T47D (cell line): ENCODE results near the gene SF3B6.
"Not testable (repeated sequence)": the region's sequence is repeated elsewhere in the genome, so short reads cannot be mapped to it uniquely, and the experiment has no call there.

Source experiments
- DNase-seq, 2 experiments: peaks; one replicate each; pipeline versions ENCODE4 v3.0.0 to v3.0.0-alpha.2; 2011 to 2012; ENCODE audit warnings: low read depth in 1 of 2, low spot score in 1 of 2
- JUND ChIP-seq: IDR thresholded peaks from 2 replicates; pipeline ENCODE4 v1.6.1; 2012; ENCODE audit warnings: low read depth
- in situ Hi-C: cut with HindIII; loops from 2 replicates; pipeline ENCODE4 v1.10.0; 2016; ENCODE audit warnings: low sequenced_read_pairs, low pct_unique_long_range_greater_than_20kb

SF3B6 gene

DNA sequence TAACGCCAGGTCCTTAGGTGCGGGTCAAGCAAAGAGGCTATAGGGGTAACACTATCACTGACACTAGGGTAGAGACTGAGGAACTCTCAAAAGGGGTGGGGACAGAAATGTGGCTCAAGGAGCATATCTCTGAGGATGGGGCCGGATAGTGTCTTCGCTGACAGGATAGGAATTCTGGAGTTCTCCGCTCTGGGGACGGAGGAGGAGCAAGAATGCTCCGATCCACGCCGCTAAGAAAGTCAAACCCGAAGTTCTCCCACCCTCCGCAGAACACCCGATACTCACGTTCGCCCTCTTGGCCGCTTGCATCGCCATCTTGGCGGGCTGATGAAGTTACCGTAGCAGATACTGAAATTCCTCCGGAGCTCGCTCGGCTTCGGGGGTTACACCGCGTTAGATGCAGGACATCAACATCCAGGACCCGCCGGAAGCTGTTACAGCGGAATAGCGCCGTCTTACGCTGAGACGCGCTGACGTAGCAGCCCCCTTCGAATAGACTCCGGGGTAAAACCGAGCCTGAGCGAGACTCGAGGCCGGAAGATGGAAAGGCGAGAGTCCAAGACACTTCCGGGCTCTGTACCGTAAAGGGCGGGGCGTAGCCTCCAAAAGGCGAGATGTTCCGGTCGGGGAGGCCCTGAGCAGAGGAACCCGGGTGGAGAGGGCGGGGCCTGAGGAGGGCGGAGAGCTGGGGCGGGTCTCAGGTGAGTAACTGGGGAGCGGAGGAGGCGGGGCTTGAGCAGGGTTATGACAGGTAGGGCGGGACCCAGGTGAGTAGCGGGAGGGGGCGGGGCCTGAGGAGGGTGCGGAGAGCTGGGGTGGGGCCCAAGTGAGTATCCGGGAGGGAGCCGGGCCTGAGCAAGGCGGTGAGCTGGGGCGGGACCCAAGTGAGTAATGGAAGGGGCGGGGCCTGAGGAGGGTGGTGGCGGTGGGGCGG lies at the start of gene SF3B6:
Gene SF3B6, minus strand, starts transcription at position 412 of the 934 bp plus-strand sequence. Its CDS starts 97 bp downstream, at position 315.
- DNase-seq = peak; percentile 52 to 98
- in situ Hi-C loops = no loop called here
- TF ChIP-seq JUND = no peak

GRCh38 chr2:24123922-24124580 lies 47.9 kb upstream of the SF3B6 start:
- TF ChIP-seq JUND = no peak
- peak in 1 of 2 experiments; percentile 7 for DNase-seq
- in situ Hi-C loops = no loop called here

DNA sequence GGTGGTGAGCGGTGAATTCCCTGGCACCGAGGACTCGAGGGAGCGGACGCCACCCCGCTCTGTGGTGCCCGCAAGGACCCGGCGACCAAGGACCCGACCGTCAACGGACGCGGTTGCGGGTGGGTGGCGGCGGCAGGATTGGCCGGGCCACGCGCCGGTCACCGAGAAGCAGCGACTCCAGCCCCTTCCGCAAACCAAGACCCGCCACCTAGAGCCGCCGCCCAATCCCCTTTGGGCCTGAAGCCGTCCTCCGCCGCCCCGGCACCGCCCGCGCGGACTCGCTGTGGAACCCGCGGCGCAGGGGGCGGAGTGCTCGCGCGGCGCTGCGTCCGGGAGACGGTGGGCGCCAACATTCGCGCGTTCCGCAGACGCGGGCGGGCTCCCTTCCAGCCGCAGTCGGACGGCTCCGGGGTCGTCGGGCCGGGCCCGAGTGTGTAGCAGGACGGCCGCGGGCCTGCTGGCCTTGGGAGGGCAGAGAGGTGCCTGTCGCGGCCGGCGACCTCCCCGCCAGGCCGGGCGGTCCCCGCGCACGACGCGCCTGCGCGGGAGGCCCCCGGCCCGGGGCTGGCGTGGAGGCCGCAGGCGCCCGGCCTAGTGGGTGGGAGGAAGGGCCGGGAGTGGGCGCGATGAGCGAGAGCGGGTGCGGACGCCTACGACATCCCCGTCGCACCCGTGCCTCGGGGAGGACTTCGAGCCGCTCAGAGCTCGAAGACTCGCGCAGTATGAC lies 47.2 kb upstream of the SF3B6 start, which contains the start of the genes FAM228B and PFN4:
Gene FAM228B, plus strand, starts transcription at position 275 of the 727 bp plus-strand sequence. CDS start 893 bp downstream, outside the sequence.
Gene PFN4, minus strand, starts transcription at position 140 of the 727 bp plus-strand sequence. CDS start 799 bp downstream, outside the sequence.
- TF ChIP-seq JUND = no peak
- peak; percentile 89 to 92 for DNase-seq
- in situ Hi-C loops = no loop called here

DNA sequence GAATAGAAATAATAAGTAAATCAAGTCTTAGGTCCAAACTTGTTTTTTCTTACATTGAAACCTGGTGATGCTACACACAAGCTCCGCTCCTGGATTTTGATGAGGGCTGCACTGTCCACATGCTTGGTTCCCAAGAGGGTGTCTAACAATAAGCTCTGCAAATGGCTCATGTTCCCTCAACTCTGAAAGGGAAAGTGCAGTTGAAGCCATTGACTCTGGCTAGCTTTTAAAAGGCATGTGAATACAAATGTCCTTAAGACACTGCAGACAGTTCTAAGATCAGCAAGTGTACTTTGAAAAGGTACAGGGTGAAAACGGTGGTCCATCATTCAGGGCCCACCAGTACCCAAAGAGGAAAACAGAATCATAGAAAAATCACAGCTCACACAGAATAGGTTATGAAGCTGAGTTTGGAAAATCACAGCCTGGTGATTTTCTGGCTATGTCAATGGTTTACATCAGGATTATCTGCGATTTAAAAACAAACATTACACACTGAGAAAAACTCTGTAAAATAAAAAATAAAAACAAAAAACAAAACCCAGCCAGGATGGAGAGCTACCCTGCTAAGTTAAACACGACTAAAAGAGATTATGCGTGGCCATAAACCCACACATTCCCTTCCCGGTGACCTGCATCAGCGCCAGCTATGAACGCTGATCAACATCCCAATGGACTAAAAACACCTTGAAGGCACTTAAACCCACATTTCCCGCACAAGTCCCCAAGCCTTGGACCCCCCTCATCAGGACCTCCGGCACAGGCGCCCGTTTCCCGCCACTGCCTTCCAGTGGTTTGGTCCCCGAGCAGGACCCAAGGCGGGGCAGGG lies 46.5 kb upstream of the SF3B6 start:
- in situ Hi-C loops = no loop called here
- TF ChIP-seq JUND = no peak
- DNase-seq = no peak

GRCh38 chr2:24121469-24121868 lies 45.3 kb upstream of the SF3B6 start:
- in situ Hi-C loops = no loop called here
- TF ChIP-seq JUND = no peak
- DNase-seq = no peak

- in situ Hi-C loops = no loop called here
Observed at GRCh38 chr2:24121066-24121465, 44.9 kb upstream of the SF3B6 start.

DNA sequence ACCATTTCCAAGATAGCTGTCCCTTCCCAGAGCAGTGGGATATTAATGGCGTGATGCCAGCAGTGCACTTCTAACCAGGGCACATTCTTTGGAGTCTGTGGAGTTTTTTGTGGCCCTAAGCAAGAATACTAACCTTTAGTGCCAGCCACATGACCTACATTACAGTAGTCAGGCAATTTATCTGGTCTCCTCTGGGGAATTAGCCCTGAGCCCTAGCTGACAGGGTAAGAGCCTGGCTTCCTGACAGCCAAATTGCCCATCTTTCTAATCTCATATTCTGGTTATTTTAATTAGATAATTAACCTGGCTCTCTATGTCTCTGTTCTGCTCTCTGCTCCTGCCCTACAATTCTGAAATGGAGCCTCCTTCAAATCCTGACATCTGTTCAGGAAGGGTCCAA lies 41.8 kb upstream of the SF3B6 start:
- in situ Hi-C loops = no loop called here
- DNase-seq = no peak
- TF ChIP-seq JUND = no peak

More at GRCh38 chr2:24121066-24121465, 44.9 kb upstream of the SF3B6 start:
- no peak for DNase-seq
- TF ChIP-seq JUND = no peak

- DNase-seq = no peak
- in situ Hi-C loops = no loop called here
- TF ChIP-seq JUND = no peak
Observed at GRCh38 chr2:24115057-24115456, 38.9 kb upstream of the SF3B6 start.

- no peak for TF ChIP-seq JUND
- in situ Hi-C loops = no loop called here
- DNase-seq = peak in 1 of 2 experiments; percentile 13
Observed at GRCh38 chr2:24111407-24111901, 35.3 kb upstream of the SF3B6 start.

DNA sequence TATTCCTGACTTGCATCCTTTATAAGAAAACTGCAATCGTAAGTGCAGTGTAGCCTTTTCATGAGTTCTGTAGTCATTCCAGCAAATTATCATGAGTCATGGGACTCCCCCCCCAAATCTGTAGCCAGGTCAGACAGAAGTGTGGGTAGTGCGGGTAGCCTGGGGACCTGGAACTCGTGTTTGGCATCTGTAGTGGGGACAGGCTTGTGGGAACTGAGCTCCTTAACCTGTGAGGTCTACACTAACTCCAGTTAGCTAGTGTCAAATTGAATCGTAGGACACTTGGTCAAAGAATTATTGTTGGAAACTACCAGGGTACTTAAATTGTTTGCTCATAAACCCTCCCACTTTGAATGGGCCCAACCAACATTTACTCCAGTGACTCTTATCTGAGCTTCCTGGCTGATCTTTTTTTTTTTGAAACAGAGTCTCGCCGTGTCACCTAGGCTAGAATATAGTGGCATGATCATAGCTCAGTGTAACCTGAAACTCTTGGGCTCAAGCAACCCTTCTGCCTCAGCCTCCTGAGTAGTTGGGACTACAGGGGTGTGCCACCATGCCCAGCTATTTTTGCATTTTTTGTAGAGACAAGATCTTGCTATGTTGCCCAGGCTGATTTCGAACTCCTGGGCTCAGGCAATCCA lies 34.7 kb upstream of the SF3B6 start:
- in situ Hi-C loops = no loop called here
- TF ChIP-seq JUND = no peak
- no peak for DNase-seq

DNA sequence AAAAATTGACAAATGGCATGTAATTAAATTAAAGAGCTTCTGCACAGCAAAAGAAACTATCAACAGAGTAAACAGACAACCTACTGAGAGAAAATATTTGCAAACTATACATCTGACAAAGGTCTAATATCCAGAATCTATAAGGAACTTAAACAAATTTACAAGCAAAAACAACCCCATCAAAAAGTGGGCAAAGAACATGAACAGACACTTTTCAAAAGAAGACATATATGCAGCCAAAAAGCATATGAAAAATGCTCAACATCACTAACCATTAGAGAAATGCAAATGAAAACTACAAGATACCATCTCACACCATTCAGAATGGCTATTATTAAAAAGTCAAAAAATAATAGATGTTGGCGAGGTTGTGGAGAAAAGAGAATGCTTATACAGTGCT lies 33.3 kb upstream of the SF3B6 start:
- DNase-seq, in situ Hi-C loops: not testable (repeated sequence)
